Activated CD8-positive, alpha-beta memory T cell treated with anti-CD3 and anti-CD28 coated beads, Interleukin-2, amount 10 ng/mL, durations not matched to agents 7 days and 5 days (primary cell): ENCODE data around the gene KRTAP5-11. TPM values are rescaled to one million over a fixed set of nuclear protein-coding genes. Genes with fewer than 3 reads are reported as not detected.
A peak's percentile ranks its signal among the peaks of the same experiment; 100 is the strongest.
"Not testable (repeated sequence)": the region's sequence is repeated elsewhere in the genome, so short reads cannot be mapped to it uniquely, and the experiment has no call there.

ENCODE experiments used
- ATAC-seq: fragments of 150-1000 bp; cut with Tn5 transposase; one replicate; pipeline ENCODE4 v1.10.0; 2021; ENCODE audit warnings: moderate library complexity
- CTCF ChIA-PET: fragments of 350-600 bp; sonication (Branson Sonifier 250); formaldehyde crosslinking; loops from one replicate; lab custom pipeline; 2021; ENCODE audit warnings: antibody characterized with exemption; lab: Charles Lee
- DNase-seq: peaks from one replicate; pipeline ENCODE4 v3.0.0-alpha.2; 2020
- H3K27ac Mint-ChIP-seq: one replicate; pipeline ENCODE4 v1.8.0; 2021; ENCODE audit warnings: mild to moderate bottlenecking, mixed read lengths
- H3K27me3 Mint-ChIP-seq: one replicate; pipeline ENCODE4 v1.8.0; 2021; ENCODE audit warnings: mixed read lengths
- H3K36me3 Mint-ChIP-seq: one replicate; pipeline ENCODE4 v1.8.0; 2021; ENCODE audit warnings: mild to moderate bottlenecking, mixed read lengths
- H3K4me1 Mint-ChIP-seq: one replicate; pipeline ENCODE4 v1.8.0; 2021; ENCODE audit warnings: mixed read lengths
- H3K4me3 Mint-ChIP-seq: one replicate; pipeline ENCODE4 v1.8.0; 2021; ENCODE audit warnings: mild to moderate bottlenecking, moderate library complexity, mixed read lengths
- H3K9me3 Mint-ChIP-seq: one replicate; pipeline ENCODE4 v1.8.0; 2022; ENCODE audit warnings: low read depth, mixed read lengths
- total RNA-seq, 2 experiments: library from RNA; stranded (reverse); gene quantifications; one replicate each; pipeline ENCODE4 v1.2.3, GENCODE V29; 2021

The KRTAP5-11 gene
- total RNA-seq, 2 experiments from 2014 or later = not detected

DNA sequence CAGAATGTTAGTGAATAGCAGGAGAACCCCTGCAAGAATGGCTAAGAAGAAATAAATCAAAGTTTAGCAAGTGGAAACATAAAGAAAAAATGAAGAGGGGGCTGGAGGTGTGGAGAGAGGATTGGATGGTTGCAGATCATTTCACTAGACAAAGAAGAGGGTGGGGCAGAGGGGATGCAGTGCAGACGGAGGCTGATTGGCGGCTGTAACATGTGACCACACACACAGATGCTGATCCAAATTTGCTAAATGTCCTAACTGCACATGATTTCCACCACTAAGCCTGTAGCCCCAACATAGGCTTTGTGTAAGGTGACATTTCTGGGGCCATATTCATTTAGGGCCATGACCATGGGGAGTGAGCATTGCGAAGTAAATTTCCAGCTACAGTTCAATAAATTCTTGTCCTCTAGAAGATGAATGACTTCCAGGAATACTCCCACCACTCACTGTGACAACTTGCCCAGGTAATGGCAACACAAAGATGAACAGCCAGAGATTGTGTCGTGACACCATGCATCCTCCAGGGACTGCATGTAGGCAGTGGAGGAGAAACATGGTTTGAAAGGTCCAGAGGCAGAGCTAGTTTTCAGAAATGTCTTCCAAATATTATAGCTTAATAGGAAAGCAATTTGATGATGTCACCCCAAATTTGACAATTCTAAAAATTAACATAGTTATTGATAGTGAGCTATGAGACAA lies 6.8 kb downstream of the KRTAP5-11 start:
- Mint-ChIP-seq H3K4me3 (no peak overlapping the region), H3K27me3 (peaks cover 9% of the 10 kb centered on the region), H3K27ac (no peak overlapping the region), H3K9me3 (no peaks in the 10 kb centered on the region), H3K4me1 (peaks cover 7% of the 10 kb centered on the region), H3K36me3 (no peaks in the 10 kb centered on the region)
- ATAC-seq (no peak), DNase-seq (no peak)
- CTCF ChIA-PET = no interaction called here

DNA sequence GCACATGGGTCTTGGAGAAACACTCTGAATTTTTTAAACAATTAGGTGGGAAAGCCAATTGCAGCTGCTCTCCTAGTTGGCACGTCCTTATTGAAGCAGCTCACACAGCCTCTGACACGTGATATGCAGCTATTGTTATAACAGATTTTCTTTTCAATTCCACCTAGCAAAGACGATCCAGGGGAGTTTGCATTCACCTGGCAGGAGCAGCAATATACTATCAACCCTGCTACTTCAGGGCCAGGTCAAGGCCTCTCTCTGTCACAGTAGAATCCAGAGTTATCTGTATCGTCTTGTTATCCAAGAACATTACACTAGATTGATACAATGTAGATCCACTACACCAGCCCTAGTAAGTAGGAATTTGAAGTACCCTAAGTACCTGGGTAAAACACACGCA lies 8.3 kb downstream of the KRTAP5-11 start:
- CTCF ChIA-PET = no interaction called here

DNA sequence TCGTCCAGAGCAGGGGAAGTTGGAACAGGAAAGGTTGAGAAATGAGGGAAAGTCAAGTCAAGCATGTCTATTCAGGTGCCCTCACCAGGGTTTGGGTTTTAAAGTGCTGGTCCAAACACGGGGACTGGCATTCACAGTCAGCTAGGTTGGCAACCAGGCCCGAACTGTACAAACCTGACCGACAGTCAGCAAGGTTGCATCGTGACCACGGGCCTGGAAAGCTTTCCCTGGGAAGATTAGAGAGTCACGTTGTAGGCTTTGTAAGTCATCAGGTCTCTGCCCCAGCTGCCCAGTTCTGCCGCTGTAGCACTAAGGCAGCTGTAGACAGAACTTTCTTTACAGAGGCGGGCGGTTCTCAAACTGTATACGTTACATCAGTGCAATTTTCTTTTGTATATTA lies 9.9 kb downstream of the KRTAP5-11 start:
- no peaks in the 10 kb centered on the region for H3K9me3 Mint-ChIP-seq
- ATAC-seq (no peak), DNase-seq (no peak)
- H3K27ac Mint-ChIP-seq = no peak overlapping the region
- H3K4me1 Mint-ChIP-seq = no peaks in the 10 kb centered on the region
- no peaks in the 10 kb centered on the region for H3K36me3 Mint-ChIP-seq
- no peak overlapping the region for H3K4me3 Mint-ChIP-seq
- no peaks in the 10 kb centered on the region for H3K27me3 Mint-ChIP-seq
- CTCF ChIA-PET = no interaction called here

More for the DNA sequence above, 8.3 kb downstream of the KRTAP5-11 start:
- DNase-seq = peak; percentile 5
- Mint-ChIP-seq H3K36me3 (no peaks in the 10 kb centered on the region), H3K27ac (no peak overlapping the region), H3K27me3 (no peaks in the 10 kb centered on the region), H3K4me1 (no peaks in the 10 kb centered on the region), H3K4me3 (no peak overlapping the region), H3K9me3 (no peaks in the 10 kb centered on the region)
- no peak for ATAC-seq

DNA sequence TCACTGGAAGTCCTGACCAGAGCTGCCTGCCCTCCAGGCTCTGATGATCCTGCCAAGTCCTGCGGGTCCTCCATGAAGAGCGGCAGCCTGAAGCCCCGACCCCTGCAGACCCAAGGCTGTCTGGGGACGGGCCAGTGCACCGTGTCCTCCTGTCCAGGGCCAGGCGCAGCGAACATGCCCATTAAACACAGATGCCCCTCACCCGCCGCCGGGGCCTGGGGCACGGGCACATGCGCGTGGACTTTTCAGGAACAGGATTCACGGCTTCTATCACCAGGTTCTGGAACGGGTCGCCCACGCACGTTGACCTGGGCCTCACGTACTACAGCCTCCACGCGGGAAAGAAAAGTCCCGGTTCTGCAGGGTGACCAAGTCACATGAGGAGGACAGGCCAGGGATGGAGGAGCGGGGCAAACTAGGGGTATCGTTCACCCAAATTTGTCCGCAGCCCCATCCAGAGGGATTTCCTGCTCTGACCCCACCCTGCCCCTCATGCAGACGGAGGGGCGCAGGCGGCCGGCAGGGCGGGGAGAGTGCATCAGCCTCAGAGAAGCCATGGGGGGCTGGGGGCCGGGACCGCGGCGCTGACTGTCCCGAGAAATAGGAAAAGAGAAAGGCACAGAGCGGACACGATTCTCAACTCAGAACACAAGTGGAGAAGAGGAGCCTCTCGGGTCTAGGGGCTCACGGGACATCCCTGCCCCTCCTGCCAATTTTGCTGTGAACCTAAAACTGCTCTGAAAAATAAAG lies 11.4 kb downstream of the KRTAP5-11 start:
- DNase-seq, H3K36me3 Mint-ChIP-seq, H3K4me3 Mint-ChIP-seq, ATAC-seq, H3K27me3 Mint-ChIP-seq, H3K27ac Mint-ChIP-seq, CTCF ChIA-PET, H3K9me3 Mint-ChIP-seq, H3K4me1 Mint-ChIP-seq: not testable (repeated sequence)

DNA sequence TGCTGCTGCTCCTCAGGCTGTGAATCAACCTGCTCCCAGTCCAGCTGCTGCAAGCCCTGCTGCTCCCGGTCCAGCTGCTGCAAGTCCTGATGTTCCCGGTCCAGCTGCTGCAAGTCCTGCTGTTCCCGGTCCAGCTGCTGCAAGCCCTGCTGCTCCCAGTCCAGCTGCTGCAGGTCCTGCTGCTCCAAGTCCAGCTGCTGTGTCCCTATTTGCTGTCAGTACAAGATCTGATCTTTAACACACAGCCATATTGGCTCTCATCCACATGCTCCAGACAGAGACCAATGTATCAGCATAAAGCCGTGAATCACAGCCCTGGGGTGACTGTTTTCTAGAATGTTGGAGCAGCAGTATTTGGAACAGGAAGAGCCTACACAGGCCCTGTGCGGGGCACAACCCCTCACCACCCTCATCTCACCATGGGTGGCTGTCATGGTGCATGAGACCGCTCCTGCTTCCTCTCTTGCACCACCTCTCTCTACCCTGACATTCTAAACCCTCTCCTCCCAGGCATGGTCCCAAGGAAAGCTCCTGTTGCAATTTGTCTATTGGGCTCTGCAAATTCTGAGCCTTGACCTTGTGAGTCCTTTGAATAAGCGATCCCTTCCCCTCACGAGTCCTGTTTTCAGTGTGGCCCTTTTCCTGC lies 13.8 kb downstream of the KRTAP5-11 start:
- no peak overlapping the region for H3K27ac Mint-ChIP-seq
- no peaks in the 10 kb centered on the region for H3K36me3 Mint-ChIP-seq
- H3K9me3 Mint-ChIP-seq = no peaks in the 10 kb centered on the region
- ATAC-seq (no peak), DNase-seq (no peak)
- no peak overlapping the region for H3K4me3 Mint-ChIP-seq
- CTCF ChIA-PET = no interaction called here
- H3K4me1 Mint-ChIP-seq = no peaks in the 10 kb centered on the region
- peaks cover 9% of the 10 kb centered on the region for H3K27me3 Mint-ChIP-seq

DNA sequence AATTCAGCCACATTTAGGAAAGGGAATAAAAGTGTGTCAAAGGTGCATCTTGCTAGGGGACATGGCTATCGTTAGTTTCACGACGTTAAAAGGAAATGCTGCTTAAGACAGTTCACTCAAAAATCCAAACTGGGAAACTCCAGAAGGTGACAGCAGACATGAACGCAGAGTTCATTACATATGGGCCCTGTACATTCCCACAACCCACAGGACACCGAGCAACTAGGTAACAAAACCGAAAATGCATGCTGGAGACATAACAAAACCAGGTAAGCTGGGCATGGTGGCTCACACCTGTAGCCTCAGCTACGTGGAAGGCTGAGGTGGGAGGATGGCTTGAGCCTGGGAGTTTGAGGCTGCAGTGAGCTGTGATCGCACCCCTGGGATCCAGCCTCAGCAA lies 15.0 kb downstream of the KRTAP5-11 start:
- H3K9me3 Mint-ChIP-seq, H3K36me3 Mint-ChIP-seq, ATAC-seq, H3K27ac Mint-ChIP-seq, CTCF ChIA-PET, H3K4me1 Mint-ChIP-seq, DNase-seq, H3K4me3 Mint-ChIP-seq: not testable (repeated sequence)
- peaks cover 18% of the 10 kb centered on the region for H3K27me3 Mint-ChIP-seq

DNA sequence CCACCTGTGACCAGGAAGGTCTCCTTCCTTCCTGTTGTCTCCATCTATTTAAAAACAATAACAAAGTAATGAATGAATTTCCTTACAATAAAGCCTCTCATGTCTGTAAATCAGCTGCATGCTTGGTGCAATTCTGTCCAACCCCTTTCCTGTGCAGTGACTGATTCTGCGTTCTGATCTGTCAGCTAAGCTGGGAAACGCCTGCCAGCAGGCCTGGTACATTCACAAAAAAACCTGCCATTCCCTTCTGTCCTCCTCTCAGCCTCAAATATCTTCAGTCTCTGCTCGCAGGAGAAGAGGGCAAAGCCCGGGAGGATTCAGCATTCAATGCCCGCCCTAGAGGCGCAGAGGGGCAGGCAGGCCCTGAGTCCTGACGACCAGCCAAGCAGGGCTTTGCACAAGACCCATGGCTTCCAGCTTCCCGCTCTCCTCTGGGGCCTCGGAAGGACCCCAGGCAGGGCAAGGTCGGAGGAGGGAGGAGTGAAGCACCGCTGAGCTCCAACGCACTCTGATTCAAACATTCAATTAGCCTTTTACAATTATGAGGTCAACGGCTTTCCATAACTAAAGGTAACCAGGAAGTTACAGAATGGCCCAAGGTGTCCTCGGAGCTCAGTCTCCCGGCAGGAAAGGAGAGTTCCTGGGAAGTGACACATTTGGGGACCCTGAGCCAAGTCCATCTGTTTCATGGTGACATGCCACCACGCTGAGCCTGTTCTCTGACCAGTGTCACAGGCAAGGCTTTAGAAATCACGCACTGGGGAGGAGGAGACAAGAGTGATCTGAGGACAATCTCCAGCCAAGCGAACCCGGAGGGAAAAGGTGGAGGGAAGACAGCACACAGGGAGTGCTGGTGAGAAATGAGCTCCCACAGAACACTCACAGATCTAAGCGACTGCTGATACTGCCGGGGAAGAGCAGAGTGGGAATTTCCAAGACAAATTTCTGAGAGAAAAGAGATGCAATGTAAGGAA lies 15.8 kb downstream of the KRTAP5-11 start:
- peaks cover 23% of the 10 kb centered on the region for H3K27me3 Mint-ChIP-seq
- CTCF ChIA-PET, DNase-seq, H3K4me3 Mint-ChIP-seq, H3K27ac Mint-ChIP-seq, H3K9me3 Mint-ChIP-seq, H3K36me3 Mint-ChIP-seq, ATAC-seq, H3K4me1 Mint-ChIP-seq: not testable (repeated sequence)

DNA sequence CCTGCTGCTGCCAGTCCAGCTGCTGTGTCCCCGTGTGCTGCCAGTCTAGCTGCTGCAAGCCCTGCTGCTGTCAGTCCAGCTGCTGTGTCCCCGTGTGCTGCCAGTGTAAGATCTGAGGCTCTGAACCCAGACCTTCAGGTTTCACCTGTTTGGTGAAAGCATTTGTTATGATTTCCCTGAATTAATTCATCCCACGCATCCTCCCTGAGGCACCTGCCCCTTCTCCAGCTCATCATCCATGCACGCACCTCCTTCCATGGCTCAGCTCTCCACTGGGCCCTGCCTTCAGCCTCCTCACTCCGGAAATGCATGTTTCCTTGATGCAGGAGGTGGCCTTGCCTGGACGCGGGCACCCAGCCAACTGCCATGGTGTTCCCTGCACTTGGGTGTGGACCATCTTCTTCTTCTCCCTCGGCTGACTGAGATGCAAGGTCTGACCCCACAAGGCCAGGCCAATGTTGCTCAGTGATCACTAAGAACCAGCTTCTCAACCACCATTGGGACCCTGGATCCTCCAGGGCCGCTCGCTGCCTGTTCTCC lies 16.5 kb downstream of the KRTAP5-11 start:
- CTCF ChIA-PET = no interaction called here
- Mint-ChIP-seq H3K4me3 (no peak overlapping the region), H3K4me1 (no peaks in the 10 kb centered on the region), H3K27me3 (peaks cover 29% of the 10 kb centered on the region), H3K36me3 (no peaks in the 10 kb centered on the region), H3K9me3 (no peaks in the 10 kb centered on the region), H3K27ac (no peak overlapping the region)
- DNase-seq (no peak), ATAC-seq (no peak)

DNA sequence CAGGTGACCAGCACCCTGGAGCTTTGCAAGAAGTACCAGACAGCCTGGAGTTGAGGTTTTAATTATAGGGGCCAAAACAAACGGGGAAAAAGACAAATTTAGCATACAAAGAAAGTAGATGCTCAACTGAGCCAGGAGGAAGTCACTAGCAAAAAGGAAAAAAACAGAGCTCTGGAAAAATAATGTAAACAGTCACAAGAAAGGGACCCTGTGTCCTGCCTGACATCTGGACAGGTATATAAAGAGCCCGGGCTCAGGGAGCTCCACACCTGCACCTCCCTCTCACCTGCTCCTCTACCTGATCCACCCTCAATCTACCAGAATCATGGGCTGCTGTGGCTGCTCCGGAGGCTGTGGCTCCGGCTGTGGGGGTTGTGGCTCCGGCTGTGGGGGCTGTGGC lies 17.4 kb downstream of the KRTAP5-11 start, which contains the start of gene KRTAP5-10:
TSS of gene KRTAP5-10 (plus strand) at position 301 of the 400 bp plus-strand sequence. CDS start at position 326, 25 bp downstream.
- Mint-ChIP-seq H3K27ac (no peak within 1 kb of the TSS), H3K4me1 (no peaks in the 10 kb centered on the region), H3K27me3 (peaks cover 34% of the 10 kb centered on the region), H3K9me3 (no peaks in the 10 kb centered on the region), H3K4me3 (no peak within 1 kb of the TSS), H3K36me3 (no peaks in the 10 kb centered on the region)
- DNase-seq (no peak), ATAC-seq (no peak)
- CTCF ChIA-PET = no interaction called here

DNA sequence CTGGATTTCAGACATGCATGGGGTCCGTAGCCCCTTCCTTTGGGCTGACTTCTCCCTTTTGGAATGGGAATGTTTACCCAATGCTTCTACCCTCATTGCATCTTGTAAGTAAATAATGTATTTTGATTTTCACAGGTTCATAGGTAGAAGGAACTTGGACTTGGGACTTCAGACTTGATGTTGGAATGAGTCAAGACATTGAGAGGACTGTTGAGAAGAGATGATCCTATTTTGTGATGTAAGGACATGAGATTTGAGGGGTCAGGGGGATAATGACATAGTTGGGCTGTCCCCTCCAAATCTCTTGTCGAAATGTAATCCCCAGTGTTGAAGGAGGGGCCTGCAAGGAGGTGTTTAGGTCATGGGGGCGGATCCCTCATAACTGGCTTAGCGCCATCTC lies 18.2 kb downstream of the KRTAP5-11 start:
- DNase-seq = no peak
- Mint-ChIP-seq H3K9me3 (no peaks in the 10 kb centered on the region), H3K4me1 (no peaks in the 10 kb centered on the region), H3K27me3 (peaks cover 34% of the 10 kb centered on the region), H3K27ac (no peak overlapping the region), H3K36me3 (no peaks in the 10 kb centered on the region), H3K4me3 (no peak overlapping the region)
- CTCF ChIA-PET = interaction anchor here (1.1 kb wide), 1 partner anchor 71 kb away, joined by 3 read pairs; no protein-coding TSS in a partner anchor
- ATAC-seq = no peak

DNA sequence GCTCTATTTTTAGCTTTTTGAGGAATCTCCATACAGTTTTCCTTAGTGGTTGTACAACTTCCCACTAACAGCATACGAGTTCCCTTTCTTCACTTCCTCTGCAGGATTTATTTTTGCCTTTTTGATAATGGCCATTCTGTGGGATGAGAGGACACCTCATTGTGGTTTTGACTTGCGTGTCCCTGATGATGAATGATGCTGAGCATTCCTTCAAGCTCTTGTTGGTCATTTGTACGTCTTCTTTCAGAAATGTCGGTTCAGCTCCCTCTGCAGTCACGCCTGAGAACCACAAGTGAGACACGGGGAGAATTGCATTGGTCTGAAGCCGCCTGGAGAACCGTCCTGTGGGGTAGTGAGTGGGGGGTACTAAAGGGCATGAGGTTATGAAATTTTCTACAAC lies 19.3 kb downstream of the KRTAP5-11 start:
- ATAC-seq = no peak
- Mint-ChIP-seq H3K4me1 (no peaks in the 10 kb centered on the region), H3K9me3 (no peaks in the 10 kb centered on the region), H3K27ac (no peak overlapping the region), H3K27me3 (peaks cover 38% of the 10 kb centered on the region), H3K4me3 (no peak overlapping the region), H3K36me3 (no peaks in the 10 kb centered on the region)
- DNase-seq = peak; percentile 44
- CTCF ChIA-PET = interaction anchor here (1.1 kb wide), 1 partner anchor 70 kb away, joined by 3 read pairs; no protein-coding TSS in a partner anchor

DNA sequence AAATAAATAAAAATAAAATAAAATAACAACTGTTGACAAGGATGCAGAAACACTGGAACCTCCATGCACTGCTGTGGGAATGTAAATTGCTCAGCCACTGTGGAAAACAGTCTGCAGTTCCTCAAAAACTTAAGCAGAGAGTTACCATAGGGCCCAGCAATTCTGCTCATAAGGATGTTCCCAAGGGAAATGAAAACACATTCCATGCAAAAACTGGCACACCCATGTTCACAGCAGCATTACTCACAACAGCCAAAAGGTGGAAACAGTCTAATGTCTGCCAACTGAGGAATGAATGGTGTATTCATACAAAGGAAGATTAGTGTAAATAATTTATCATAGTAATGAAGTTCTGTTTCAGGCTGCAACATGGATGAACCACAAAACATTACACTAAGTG lies 20.6 kb downstream of the KRTAP5-11 start:
- CTCF ChIA-PET = no interaction called here
- Mint-ChIP-seq H3K4me1 (no peaks in the 10 kb centered on the region), H3K27me3 (peaks cover 47% of the 10 kb centered on the region), H3K9me3 (no peaks in the 10 kb centered on the region), H3K4me3 (no peak overlapping the region), H3K27ac (no peak overlapping the region), H3K36me3 (no peaks in the 10 kb centered on the region)
- DNase-seq = no peak
- no peak for ATAC-seq
